GM23338 (cell line): ENCODE measurements around the gene USH1G. TPM values are rescaled to one million over a fixed set of nuclear protein-coding genes. Genes with fewer than 3 reads are reported as not detected.

Experiments used
- ATAC-seq: fragments of 200-7000 bp; cut with Tn5 transposase; 3 replicates; pipeline ENCODE4 v1.9.1; 2020
- DNase-seq: peaks from one replicate; pipeline ENCODE4 v3.0.0-alpha.2; 2015; ENCODE audit warnings: low spot score
- H2AFZ ChIP-seq: fragments of 200-600 bp; sonication (generic); 2 replicates; pipeline ENCODE4 v1.8.0; 2016; ENCODE audit warnings: antibody characterized with exemption, mild to moderate bottlenecking, moderate library complexity
- H3F3A ChIP-seq: fragments of 200-600 bp; sonication (generic); replicated peaks from 2 replicates; pipeline ENCODE4 v1.8.0; 2017; ENCODE audit warnings: antibody characterized with exemption, mixed run types, low read depth
- H3K27ac ChIP-seq: fragments of 200-600 bp; sonication (generic); 2 replicates; pipeline ENCODE4 v1.6.1; 2016; ENCODE audit warnings: low read depth
- H3K27me3 ChIP-seq: fragments of 200-600 bp; sonication (generic); 2 replicates; pipeline ENCODE4 v1.8.0; 2016; ENCODE audit warnings: mild to moderate bottlenecking, mixed run types, moderate library complexity; ENCODE audit not compliant: insufficient read depth
- H3K36me3 ChIP-seq: fragments of 200-600 bp; sonication (generic); 2 replicates; pipeline ENCODE4 v1.8.0; 2016; ENCODE audit warnings: mild to moderate bottlenecking; ENCODE audit not compliant: insufficient read depth
- H3K4me1 ChIP-seq: fragments of 200-600 bp; sonication (generic); 2 replicates; pipeline ENCODE4 v1.8.0; 2016; ENCODE audit warnings: mild to moderate bottlenecking, moderate library complexity; ENCODE audit not compliant: insufficient read depth
- H3K4me2 ChIP-seq: fragments of 200-600 bp; sonication (generic); 2 replicates; pipeline ENCODE4 v1.7.1; 2017; ENCODE audit warnings: mixed run types
- H3K4me3 ChIP-seq: fragments of 200-600 bp; sonication (generic); 2 replicates; pipeline ENCODE4 v1.6.1; 2016; ENCODE audit warnings: mixed run types
- H3K79me2 ChIP-seq: fragments of 200-600 bp; sonication (generic); replicated peaks from 2 replicates; pipeline ENCODE4 v1.8.0; 2017; ENCODE audit warnings: mild to moderate bottlenecking; ENCODE audit not compliant: insufficient read depth
- H3K9me2 ChIP-seq: fragments of 200-600 bp; sonication (generic); 2 replicates; pipeline ENCODE4 v1.8.0; 2017; ENCODE audit not compliant: insufficient read depth
- H4K20me1 ChIP-seq: fragments of 200-600 bp; sonication (generic); replicated peaks from 2 replicates; pipeline ENCODE4 v1.8.0; 2017; ENCODE audit warnings: mild to moderate bottlenecking; ENCODE audit not compliant: insufficient read depth
- H3K27ac Mint-ChIP-seq: 2 replicates; pipeline ENCODE4 v1.8.0; 2020; ENCODE audit warnings: inconsistent platforms, mild to moderate bottlenecking, moderate library complexity, mixed read lengths
- H3K27me3 Mint-ChIP-seq: 3 replicates; pipeline ENCODE4 v1.8.0; 2022; ENCODE audit warnings: low read depth, mild to moderate bottlenecking, moderate library complexity, mixed read lengths, inconsistent platforms; ENCODE audit not compliant: insufficient read depth, poor library complexity
- H3K36me3 Mint-ChIP-seq: 3 replicates; pipeline ENCODE4 v1.8.0; 2021; ENCODE audit warnings: low read depth, mild to moderate bottlenecking, inconsistent platforms, moderate library complexity, mixed read lengths
- H3K4me1 Mint-ChIP-seq: 3 replicates; pipeline ENCODE4 v1.8.0; 2020; ENCODE audit warnings: mild to moderate bottlenecking, inconsistent platforms, mixed read lengths
- H3K4me3 Mint-ChIP-seq: 3 replicates; pipeline ENCODE4 v1.8.0; 2021; ENCODE audit warnings: moderate library complexity, mild to moderate bottlenecking, inconsistent platforms, mixed read lengths
- H3K9me3 Mint-ChIP-seq: 3 replicates; pipeline ENCODE4 v1.8.0; 2020; ENCODE audit warnings: moderate library complexity, mild to moderate bottlenecking, inconsistent platforms, mixed read lengths
- CREB1 ChIP-seq: fragments of 250-450 bp; sonication (Bioruptor Pico); IDR thresholded peaks from 2 replicates; pipeline ENCODE4 v1.5.0; 2020; ENCODE audit warnings: low read depth, mild to moderate bottlenecking, moderate library complexity
- CTCF ChIP-seq, 2 experiments: fragments of 200-600 bp in 1 of 2; sonication (generic) in 1 of 2; conservative IDR thresholded peaks; 2 replicates each; pipeline versions ENCODE4 v1.5.1 to v1.6.1; 2016 to 2017; ENCODE audit warnings: antibody characterized with exemption in 2 of 2, low read depth in 2 of 2, mild to moderate bottlenecking in 2 of 2, moderate library complexity in 1 of 2
- ETS1 ChIP-seq: IDR thresholded peaks from 2 replicates; pipeline ENCODE4 v1.6.1; 2016; ENCODE audit warnings: antibody characterized with exemption
- EZH2 ChIP-seq: fragments of 200-600 bp; sonication (generic); IDR thresholded peaks from one replicate; pipeline ENCODE4 v1.8.0; 2017; ENCODE audit warnings: antibody characterized with exemption, mild to moderate bottlenecking, low read depth; ENCODE audit not compliant: unreplicated experiment
- EZH2phosphoT487 ChIP-seq: fragments of 200-600 bp; sonication (generic); IDR thresholded peaks from one replicate; pipeline ENCODE4 v1.8.1; 2018; ENCODE audit warnings: antibody characterized with exemption; ENCODE audit not compliant: unreplicated experiment
- JUNB ChIP-seq: IDR thresholded peaks from one replicate; pipeline ENCODE4 v1.6.1; 2016; ENCODE audit warnings: antibody characterized with exemption; ENCODE audit not compliant: unreplicated experiment
- NANOG ChIP-seq: IDR thresholded peaks from 2 replicates; pipeline ENCODE4 v1.6.1; 2016; ENCODE audit warnings: antibody characterized with exemption, borderline replicate concordance
- POLR2AphosphoS5 ChIP-seq: IDR thresholded peaks from 2 replicates; pipeline ENCODE4 v1.6.1; 2016; ENCODE audit warnings: antibody characterized with exemption, low read depth
- REST ChIP-seq: IDR thresholded peaks from one replicate; pipeline ENCODE4 v1.6.1; 2018; ENCODE audit warnings: antibody characterized with exemption; ENCODE audit not compliant: unreplicated experiment
- STAT1 ChIP-seq: IDR thresholded peaks from one replicate; pipeline ENCODE4 v1.6.1; 2016; ENCODE audit warnings: antibody characterized with exemption; ENCODE audit not compliant: unreplicated experiment
- ZNF114 ChIP-seq: fragments of 250-450 bp; sonication (Bioruptor Pico); IDR thresholded peaks from 2 replicates; pipeline ENCODE4 v1.5.0; 2020; ENCODE audit warnings: mild to moderate bottlenecking, moderate library complexity
- ZNF331 ChIP-seq: fragments of 250-450 bp; sonication (Bioruptor Pico); IDR thresholded peaks from 2 replicates; pipeline ENCODE4 v1.5.0; 2020; ENCODE audit warnings: low read depth, mild to moderate bottlenecking, moderate library complexity
- ZNF462 ChIP-seq: fragments of 250-450 bp; sonication (Bioruptor Pico); IDR thresholded peaks from 2 replicates; pipeline ENCODE4 v1.5.0; 2020; ENCODE audit warnings: mild to moderate bottlenecking, moderate library complexity
- polyA plus RNA-seq: library from polyadenylated mRNA; unstranded; fragments of >200 nt; fragmentation: Nextera tagmentation; extraction: Ambion mirVana; gene quantifications from 2 replicates; pipeline ENCODE4 v1.2.1, GENCODE V29; 2016
- total RNA-seq: library from RNA; depleted of rRNA; stranded (reverse); fragments of >200 nt; shearing (Covaris generic); gene quantifications from 2 replicates; pipeline ENCODE4 v1.2.3, GENCODE V29; 2014

USH1G gene
- total and polyA plus RNA-seq, 2 experiments from 2014 or later, result 0.34 to 1.7 TPM

- Mint-ChIP-seq H3K9me3 (no peaks in the 10 kb centered on the region), H3K4me3 (no peak overlapping the region), H3K36me3 (no peaks in the 10 kb centered on the region), H3K27me3 (peaks cover 58% of the 10 kb centered on the region), H3K27ac (no peak overlapping the region), H3K4me1 (peaks cover 4% of the 10 kb centered on the region)
- no peak for TF ChIP-seq ZNF331 (CRISPR knock-in tag)
- TF ChIP-seq JUNB, result no peak
- TF ChIP-seq ZNF114, result no peak
- TF ChIP-seq POLR2AphosphoS5, result no peak
- TF ChIP-seq NANOG, result no peak
- TF ChIP-seq EZH2phosphoT487, result no peak
- TF ChIP-seq CTCF (conservative IDR thresholded peaks at IDR 0.05; ENCODE audit: low read depth in 2 of 2), result no peak
- no peak for TF ChIP-seq ZNF462 (CRISPR knock-in tag)
- no peak for TF ChIP-seq EZH2
- no peak for TF ChIP-seq REST
- TF ChIP-seq CREB1 (CRISPR knock-in tag), result no peak
- TF ChIP-seq STAT1, result no peak
- TF ChIP-seq ETS1, result no peak
- H3K36me3 ChIP-seq, result no peaks in the 10 kb centered on the region
- H3K79me2 ChIP-seq, result no peaks in the 10 kb centered on the region
- H3K4me2 ChIP-seq, result no peak overlapping the region
- DNase-seq, result no peak
- H2AFZ ChIP-seq, result no peak overlapping the region
- H3K27ac ChIP-seq, result no peak overlapping the region
- H3K27me3 ChIP-seq, result peaks cover 78% of the 10 kb centered on the region
- no peak overlapping the region for H3K4me3 ChIP-seq
- H3F3A ChIP-seq, result no peaks in the 10 kb centered on the region
- ATAC-seq, result no peak
- no peaks in the 10 kb centered on the region for H4K20me1 ChIP-seq
- H3K4me1 ChIP-seq, result peaks cover 10% of the 10 kb centered on the region; the same call in 1 of the 2 replicates
- no peaks in the 10 kb centered on the region for H3K9me2 ChIP-seq
Measured at GRCh38 chr17:74928786-74929185, 5.7 kb upstream of the USH1G start.
